GM12878 (cell line): ENCODE measurements around the gene CCT6B.

Experiments used
- GABPA ChIP-seq: IDR thresholded peaks from 2 replicates; pipeline ENCODE4 v1.6.1; 2014; ENCODE audit warnings: antibody characterized with exemption, low read depth, mild to moderate bottlenecking, inconsistent platforms
- HDGF ChIP-seq: fragments of 450-650 bp; IDR thresholded peaks from 2 replicates; pipeline ENCODE4 v1.6.1; 2016; ENCODE audit warnings: antibody characterized with exemption
- POU2F2 ChIP-seq: IDR thresholded peaks from 3 replicates; pipeline ENCODE4 v1.6.1; 2011; ENCODE audit warnings: low read depth, mild to moderate bottlenecking, low read length, borderline replicate concordance
- RAD21 ChIP-seq: IDR thresholded peaks from 2 replicates; pipeline ENCODE4 v1.6.1; 2011; ENCODE audit warnings: mild to moderate bottlenecking, low read depth, low read length, moderate library complexity; ENCODE audit not compliant: insufficient read depth
- TF ChIP-seq, protein P1 (sequence below), 3 experiments: IDR thresholded peaks in 2 of 3; conservative IDR thresholded peaks in 1 of 3; 2 replicates each; pipeline ENCODE4 v1.5.1; 2011; ENCODE audit warnings: low read depth in 3 of 3, low read length in 3 of 3, mild to moderate bottlenecking in 3 of 3, control low read depth in 2 of 3, moderate library complexity in 2 of 3, inconsistent platforms in 1 of 3, mixed read lengths in 1 of 3; ENCODE audit not compliant: control insufficient read depth in 2 of 3, insufficient read depth in 1 of 3; ENCODE audit errors: extremely low read depth in 1 of 3

DNA sequence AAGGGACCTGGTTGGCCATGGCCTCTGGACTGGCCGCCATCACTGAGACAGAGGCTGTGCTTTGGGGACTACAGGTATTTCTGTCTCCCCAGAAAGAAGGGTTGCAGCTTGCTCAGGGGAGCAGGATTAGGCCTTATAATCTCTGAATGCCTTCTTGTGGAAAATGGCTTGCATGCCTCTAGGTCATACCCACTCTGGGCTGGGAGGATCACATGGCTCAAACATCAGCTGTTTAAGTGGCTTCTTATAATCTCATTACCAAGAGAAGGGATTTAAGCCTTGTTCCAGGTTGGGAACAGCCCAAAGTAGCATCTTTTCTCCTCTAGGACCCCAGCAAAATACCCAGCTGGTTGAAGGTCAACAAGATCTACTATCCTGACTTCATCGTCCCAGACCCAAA, 38.2 kb upstream of the CCT6B start:
- TF ChIP-seq RAD21: no peak
- TF ChIP-seq, protein P1, sequence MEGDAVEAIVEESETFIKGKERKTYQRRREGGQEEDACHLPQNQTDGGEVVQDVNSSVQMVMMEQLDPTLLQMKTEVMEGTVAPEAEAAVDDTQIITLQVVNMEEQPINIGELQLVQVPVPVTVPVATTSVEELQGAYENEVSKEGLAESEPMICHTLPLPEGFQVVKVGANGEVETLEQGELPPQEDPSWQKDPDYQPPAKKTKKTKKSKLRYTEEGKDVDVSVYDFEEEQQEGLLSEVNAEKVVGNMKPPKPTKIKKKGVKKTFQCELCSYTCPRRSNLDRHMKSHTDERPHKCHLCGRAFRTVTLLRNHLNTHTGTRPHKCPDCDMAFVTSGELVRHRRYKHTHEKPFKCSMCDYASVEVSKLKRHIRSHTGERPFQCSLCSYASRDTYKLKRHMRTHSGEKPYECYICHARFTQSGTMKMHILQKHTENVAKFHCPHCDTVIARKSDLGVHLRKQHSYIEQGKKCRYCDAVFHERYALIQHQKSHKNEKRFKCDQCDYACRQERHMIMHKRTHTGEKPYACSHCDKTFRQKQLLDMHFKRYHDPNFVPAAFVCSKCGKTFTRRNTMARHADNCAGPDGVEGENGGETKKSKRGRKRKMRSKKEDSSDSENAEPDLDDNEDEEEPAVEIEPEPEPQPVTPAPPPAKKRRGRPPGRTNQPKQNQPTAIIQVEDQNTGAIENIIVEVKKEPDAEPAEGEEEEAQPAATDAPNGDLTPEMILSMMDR (IDR thresholded peaks at IDR 0.05 in 2 of 3, conservative IDR thresholded peaks at IDR 0.05 in 1 of 3; ENCODE audit: control insufficient read depth in 2 of 3, extremely low read depth in 1 of 3, insufficient read depth in 1 of 3, low read depth in 3 of 3, low read length in 3 of 3): no peak
- no peak for TF ChIP-seq POU2F2
- no peak for TF ChIP-seq HDGF
- no peak for TF ChIP-seq GABPA
